ENCODE data around the gene NKAIN4. TPM values are rescaled to one million over a fixed set of nuclear protein-coding genes. Genes with fewer than 3 reads are reported as not detected.

Gene NKAIN4
- total and polyA plus RNA-seq, 2 experiments from 2014 or later: 12.6 to 13.2 TPM

GRCh38 chr20:63225082-63225454 lies 29.2 kb downstream of the NKAIN4 start (continued):
- no peak for TF ChIP-seq ZNF462 (CRISPR knock-in tag; IDR thresholded peaks at IDR 0.05)
- TF ChIP-seq EZH2phosphoT487 (IDR thresholded peaks at IDR 0.05; ENCODE audit: unreplicated experiment): no peak
- no peak for TF ChIP-seq ETS1 (IDR thresholded peaks at IDR 0.05)

- Histone ChIP-seq H3K9me2 (ENCODE audit: insufficient read depth) (no peaks in the 10 kb centered on the region), H3K4me1 (ENCODE audit: insufficient read depth) (peaks cover 14% of the 10 kb centered on the region; the same call in 1 of the 2 replicates), H3K4me2 (no peak overlapping the region), H3K4me3 (no peak overlapping the region), H3K27me3 (ENCODE audit: insufficient read depth) (no peaks in the 10 kb centered on the region), H3F3A (replicated peaks; ENCODE audit: low read depth) (no peaks in the 10 kb centered on the region; the same call in 1 of the 2 replicates), H4K20me1 (replicated peaks; ENCODE audit: insufficient read depth) (no peaks in the 10 kb centered on the region), H3K27ac (ENCODE audit: low read depth) (no peak overlapping the region), H2AFZ (no peak overlapping the region), H3K36me3 (ENCODE audit: insufficient read depth) (no peaks in the 10 kb centered on the region), H3K79me2 (replicated peaks; ENCODE audit: insufficient read depth) (no peaks in the 10 kb centered on the region)
- DNase-seq (ENCODE audit: low spot score) (no peak), ATAC-seq (peak; percentile 49)
- Mint-ChIP-seq H3K27ac (no peak overlapping the region), H3K27me3 (ENCODE audit: insufficient read depth, low read depth, poor library complexity) (peaks cover 20% of the 10 kb centered on the region), H3K4me3 (no peak overlapping the region), H3K36me3 (ENCODE audit: low read depth) (no peaks in the 10 kb centered on the region), H3K4me1 (peaks cover 36% of the 10 kb centered on the region), H3K9me3 (no peaks in the 10 kb centered on the region)
- TF ChIP-seq CTCF (conservative IDR thresholded peaks at IDR 0.05; ENCODE audit: low read depth in 2 of 2): peak in 1 of 2 experiments; percentile 9; a peak in 1 of 4 replicates
- TF ChIP-seq ZNF331 (CRISPR knock-in tag; IDR thresholded peaks at IDR 0.05; ENCODE audit: low read depth): no peak
- no peak for TF ChIP-seq REST (IDR thresholded peaks at IDR 0.05; ENCODE audit: unreplicated experiment)
Measured at GRCh38 chr20:63224412-63225081, 29.7 kb downstream of the NKAIN4 start.
